Measurements from ENCODE around the gene PEX5L. TPM values are rescaled to one million over a fixed set of nuclear protein-coding genes. Genes with fewer than 3 reads are reported as not detected.
A peak's percentile ranks its signal among the peaks of the same experiment; 100 is the strongest.

Gene PEX5L
- total and polyA plus RNA-seq, 5 donors from 2014 or later: 0.03 TPM; not detected in 3

GRCh38 chr3:179962629-179963387 lies 73.9 kb downstream of the PEX5L start:
- H3K27me3 ChIP-seq (ENCODE audit: control insufficient read depth, insufficient read depth, low read length): no peaks in the 10 kb centered on the region
- Mint-ChIP-seq H3K4me3 (no peak overlapping the region), H3K36me3 (no peaks in the 10 kb centered on the region), H3K27me3 (no peaks in the 10 kb centered on the region), H3K27ac (no peak overlapping the region), H3K4me1 (no peaks in the 10 kb centered on the region), H3K9me3 (peaks cover 0 to 3% (median 0%) of the 10 kb centered on the region in 7 donors)
- no peaks in the 10 kb centered on the region for H3K36me3 ChIP-seq (ENCODE audit: control insufficient read depth, insufficient read depth, low read length)
- DNase-seq (no peak), ATAC-seq (ENCODE audit: low read depth in 2 of 2) (no peak)
- no peak overlapping the region for H3K27ac ChIP-seq (ENCODE audit: insufficient read depth, low read length, poor library complexity, severe bottlenecking)
- H3K9me3 ChIP-seq (ENCODE audit: control insufficient read depth in 2 of 2, low read length in 2 of 2): no peaks in the 10 kb centered on the region
- no peak overlapping the region for H3K4me3 ChIP-seq (ENCODE audit: low read depth, low read length)
- no peaks in the 10 kb centered on the region for H3K4me1 ChIP-seq (ENCODE audit: control insufficient read depth, insufficient read depth, low read length, poor library complexity, severe bottlenecking)

- no peak overlapping the region for H3K4me3 Mint-ChIP-seq
- Histone ChIP-seq H3K27me3 (ENCODE audit: control insufficient read depth, insufficient read depth, low read length) (no peaks in the 10 kb centered on the region), H3K4me3 (ENCODE audit: low read depth, low read length) (no peak overlapping the region), H3K27ac (ENCODE audit: insufficient read depth, low read length, poor library complexity, severe bottlenecking) (no peak overlapping the region), H3K36me3 (ENCODE audit: control insufficient read depth, insufficient read depth, low read length) (no peaks in the 10 kb centered on the region), H3K9me3 (ENCODE audit: control insufficient read depth in 2 of 2, low read length in 2 of 2) (no peaks in the 10 kb centered on the region), H3K4me1 (ENCODE audit: control insufficient read depth, insufficient read depth, low read length, poor library complexity, severe bottlenecking) (no peaks in the 10 kb centered on the region)
- ATAC-seq (ENCODE audit: low read depth in 2 of 2) (no peak), DNase-seq (no peak)
- H3K27ac Mint-ChIP-seq: no peak overlapping the region
- H3K36me3 Mint-ChIP-seq: no peaks in the 10 kb centered on the region
- peaks cover 0 to 3% (median 0%) of the 10 kb centered on the region in 7 donors for H3K9me3 Mint-ChIP-seq
- H3K4me1 Mint-ChIP-seq: peaks cover 0 to 2% (median 0%) of the 10 kb centered on the region in 4 donors
- H3K27me3 Mint-ChIP-seq: no peaks in the 10 kb centered on the region
These were observed 75.0 kb downstream of the PEX5L start for GRCh38 chr3:179961703-179962078.

GRCh38 chr3:179961071-179961702 lies 75.5 kb downstream of the PEX5L start:
- H3K36me3 ChIP-seq (ENCODE audit: control insufficient read depth, insufficient read depth, low read length): no peaks in the 10 kb centered on the region
- H3K9me3 Mint-ChIP-seq: peaks cover 0 to 2% (median 0%) of the 10 kb centered on the region in 7 donors
- H3K4me1 ChIP-seq (ENCODE audit: control insufficient read depth, insufficient read depth, low read length, poor library complexity, severe bottlenecking): no peaks in the 10 kb centered on the region
- no peak overlapping the region for H3K4me3 Mint-ChIP-seq
- no peaks in the 10 kb centered on the region for H3K27me3 ChIP-seq (ENCODE audit: control insufficient read depth, insufficient read depth, low read length)
- no peaks in the 10 kb centered on the region for H3K9me3 ChIP-seq (ENCODE audit: control insufficient read depth in 2 of 2, low read length in 2 of 2)
- H3K27ac ChIP-seq (ENCODE audit: insufficient read depth, low read length, poor library complexity, severe bottlenecking): no peak overlapping the region
- H3K36me3 Mint-ChIP-seq: no peaks in the 10 kb centered on the region
- ATAC-seq (ENCODE audit: low read depth in 2 of 2) (no peak), DNase-seq (no peak)
- no peaks in the 10 kb centered on the region for H3K27me3 Mint-ChIP-seq
- H3K27ac Mint-ChIP-seq: peak overlapping the region in 1 of 3 donors; percentile 20
- no peak overlapping the region for H3K4me3 ChIP-seq (ENCODE audit: low read depth, low read length)
- H3K4me1 Mint-ChIP-seq: peaks cover 0 to 2% (median 0%) of the 10 kb centered on the region in 4 donors

- DNase-seq: no peak
- Mint-ChIP-seq H3K36me3 (peaks cover 2% of the 10 kb centered on the region), H3K4me3 (no peak overlapping the region), H3K27me3 (no peaks in the 10 kb centered on the region), H3K4me1 (peaks cover 0 to 2% (median 0%) of the 10 kb centered on the region in 4 donors), H3K27ac (no peak overlapping the region), H3K9me3 (no peaks in the 10 kb centered on the region)
- Histone ChIP-seq H3K4me1 (ENCODE audit: control insufficient read depth, insufficient read depth, low read length, poor library complexity, severe bottlenecking) (no peaks in the 10 kb centered on the region), H3K4me3 (ENCODE audit: low read depth, low read length) (no peak overlapping the region), H3K27ac (ENCODE audit: insufficient read depth, low read length, poor library complexity, severe bottlenecking) (no peak overlapping the region), H3K27me3 (ENCODE audit: control insufficient read depth, insufficient read depth, low read length) (no peaks in the 10 kb centered on the region), H3K36me3 (ENCODE audit: control insufficient read depth, insufficient read depth, low read length) (no peaks in the 10 kb centered on the region), H3K9me3 (ENCODE audit: control insufficient read depth in 2 of 2, low read length in 2 of 2) (no peaks in the 10 kb centered on the region)
- no peak for ATAC-seq (ENCODE audit: low read depth in 2 of 2)
These were observed 78.0 kb downstream of the PEX5L start for GRCh38 chr3:179958759-179959158.

- peaks cover 0 to 2% (median 0%) of the 10 kb centered on the region in 7 donors for H3K9me3 Mint-ChIP-seq
- DNase-seq (no peak), ATAC-seq (ENCODE audit: low read depth in 2 of 2) (no peak)
- peaks cover 5% of the 10 kb centered on the region for H3K36me3 Mint-ChIP-seq
- H3K4me3 ChIP-seq (ENCODE audit: low read depth, low read length): no peak overlapping the region
- no peaks in the 10 kb centered on the region for H3K9me3 ChIP-seq (ENCODE audit: control insufficient read depth in 2 of 2, low read length in 2 of 2)
- H3K27ac ChIP-seq (ENCODE audit: insufficient read depth, low read length, poor library complexity, severe bottlenecking): no peak overlapping the region
- H3K27me3 Mint-ChIP-seq: no peaks in the 10 kb centered on the region
- H3K4me1 ChIP-seq (ENCODE audit: control insufficient read depth, insufficient read depth, low read length, poor library complexity, severe bottlenecking): no peaks in the 10 kb centered on the region
- no peaks in the 10 kb centered on the region for H3K36me3 ChIP-seq (ENCODE audit: control insufficient read depth, insufficient read depth, low read length)
- H3K27ac Mint-ChIP-seq: no peak overlapping the region
- no peaks in the 10 kb centered on the region for H3K27me3 ChIP-seq (ENCODE audit: control insufficient read depth, insufficient read depth, low read length)
- no peak overlapping the region for H3K4me3 Mint-ChIP-seq
- peaks cover 0 to 2% (median 0%) of the 10 kb centered on the region in 4 donors for H3K4me1 Mint-ChIP-seq
These were observed 78.6 kb downstream of the PEX5L start for GRCh38 chr3:179958143-179958542.

GRCh38 chr3:179957264-179957845 lies 79.4 kb downstream of the PEX5L start:
- no peak overlapping the region for H3K4me3 ChIP-seq (ENCODE audit: low read depth, low read length)
- no peak for ATAC-seq (ENCODE audit: low read depth in 2 of 2)
- H3K4me3 Mint-ChIP-seq: no peak overlapping the region
- peaks cover 5% of the 10 kb centered on the region for H3K36me3 Mint-ChIP-seq
- H3K27ac Mint-ChIP-seq: no peak overlapping the region
- no peaks in the 10 kb centered on the region for H3K4me1 ChIP-seq (ENCODE audit: control insufficient read depth, insufficient read depth, low read length, poor library complexity, severe bottlenecking)
- no peaks in the 10 kb centered on the region for H3K9me3 ChIP-seq (ENCODE audit: control insufficient read depth in 2 of 2, low read length in 2 of 2)
- no peaks in the 10 kb centered on the region for H3K27me3 ChIP-seq (ENCODE audit: control insufficient read depth, insufficient read depth, low read length)
- H3K9me3 Mint-ChIP-seq: peaks cover 0 to 2% (median 0%) of the 10 kb centered on the region in 7 donors
- no peak for DNase-seq
- H3K27me3 Mint-ChIP-seq: no peaks in the 10 kb centered on the region
- H3K27ac ChIP-seq (ENCODE audit: insufficient read depth, low read length, poor library complexity, severe bottlenecking): no peak overlapping the region
- H3K36me3 ChIP-seq (ENCODE audit: control insufficient read depth, insufficient read depth, low read length): no peaks in the 10 kb centered on the region
- peaks cover 0 to 2% (median 0%) of the 10 kb centered on the region in 4 donors for H3K4me1 Mint-ChIP-seq

- Mint-ChIP-seq H3K27me3 (no peaks in the 10 kb centered on the region), H3K9me3 (peaks cover 0 to 3% (median 0%) of the 10 kb centered on the region in 7 donors), H3K27ac (no peak overlapping the region), H3K4me1 (peaks cover 0 to 2% (median 0%) of the 10 kb centered on the region in 4 donors), H3K4me3 (no peak overlapping the region), H3K36me3 (peaks cover 5% of the 10 kb centered on the region)
- Histone ChIP-seq H3K27ac (ENCODE audit: insufficient read depth, low read length, poor library complexity, severe bottlenecking) (no peak overlapping the region), H3K27me3 (ENCODE audit: control insufficient read depth, insufficient read depth, low read length) (no peaks in the 10 kb centered on the region), H3K36me3 (ENCODE audit: control insufficient read depth, insufficient read depth, low read length) (no peaks in the 10 kb centered on the region), H3K4me1 (ENCODE audit: control insufficient read depth, insufficient read depth, low read length, poor library complexity, severe bottlenecking) (no peaks in the 10 kb centered on the region), H3K9me3 (ENCODE audit: control insufficient read depth in 2 of 2, low read length in 2 of 2) (no peaks in the 10 kb centered on the region), H3K4me3 (ENCODE audit: low read depth, low read length) (no peak overlapping the region)
- ATAC-seq (ENCODE audit: low read depth in 2 of 2) (no peak), DNase-seq (peak in 1 of 3 donors; percentile 33)
These were observed 80.3 kb downstream of the PEX5L start for GRCh38 chr3:179956416-179956830.
